Measurements from ENCODE around the gene MFSD11.
"Not testable (repeated sequence)": the region's sequence is repeated elsewhere in the genome, so short reads cannot be mapped to it uniquely, and the experiment has no call there.

Gene MFSD11

GRCh38 chr17:76752006-76752405 lies 14.1 kb downstream of the MFSD11 start:
- DNase-seq: no peak

DNA sequence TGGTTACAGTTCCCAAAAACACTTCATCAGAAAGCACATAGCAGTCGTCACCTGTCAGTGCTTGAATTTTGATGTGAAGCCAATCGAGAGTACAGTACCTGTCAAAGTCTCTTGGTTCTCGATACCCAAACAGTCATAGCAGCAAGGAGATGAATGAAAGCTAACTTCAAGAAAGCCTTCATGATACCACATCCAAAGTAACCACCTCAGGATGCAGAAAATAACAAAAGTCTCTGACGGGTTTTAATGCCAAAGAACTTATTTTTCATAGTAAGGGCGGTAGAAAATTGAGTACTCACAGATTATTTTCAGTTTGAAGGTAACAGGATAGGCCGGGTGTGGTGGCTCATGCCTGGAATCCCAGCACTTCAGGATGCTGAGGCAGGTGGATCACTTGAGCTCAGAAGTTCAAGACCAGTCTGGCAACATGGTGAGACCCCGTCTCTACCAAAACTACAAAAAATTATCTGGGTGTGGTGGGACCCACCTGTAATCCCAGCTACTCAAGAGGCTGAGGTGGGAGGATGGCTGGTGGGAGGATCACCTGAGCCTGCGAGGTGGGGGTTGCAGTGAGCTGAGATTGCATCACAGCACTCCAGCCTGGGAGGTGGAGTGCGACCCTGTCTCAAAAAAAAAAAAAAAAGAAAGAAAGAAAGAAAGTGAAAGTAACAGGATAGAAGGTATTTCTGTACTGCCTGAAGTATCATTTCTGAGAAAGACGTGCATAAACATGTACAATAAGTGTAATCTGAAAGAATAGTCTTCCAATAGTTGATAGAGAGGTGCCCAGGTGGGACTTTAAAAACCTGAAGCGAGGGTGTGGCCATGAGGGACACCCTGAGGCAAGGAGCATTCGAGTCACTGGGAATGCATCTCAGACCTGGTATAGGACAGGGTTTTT lies 15.4 kb downstream of the MFSD11 start:
- no peak for DNase-seq

DNA sequence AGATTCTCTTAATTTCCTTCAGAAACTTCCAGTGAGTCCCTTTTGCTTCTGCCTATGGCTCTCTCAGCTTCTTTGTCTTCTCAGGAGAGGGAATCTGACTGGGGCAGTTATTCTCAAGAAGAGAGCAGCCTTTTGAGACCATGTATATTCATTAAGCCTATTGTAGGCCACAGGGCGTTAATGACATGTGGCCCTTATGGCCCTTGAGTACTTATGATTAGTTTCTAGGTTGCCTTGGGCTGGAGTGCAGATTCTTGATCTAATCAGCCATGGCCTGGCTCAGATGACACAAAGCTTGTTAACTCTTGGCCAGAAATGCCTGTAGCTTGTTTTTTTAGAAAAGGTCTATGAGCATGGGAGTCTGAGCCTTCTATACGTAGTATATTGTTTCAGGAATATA lies 17.4 kb downstream of the MFSD11 start:
- DNase-seq: no peak

- no peak for DNase-seq
Measured at GRCh38 chr17:76757256-76757655, 19.3 kb downstream of the MFSD11 start.

DNA sequence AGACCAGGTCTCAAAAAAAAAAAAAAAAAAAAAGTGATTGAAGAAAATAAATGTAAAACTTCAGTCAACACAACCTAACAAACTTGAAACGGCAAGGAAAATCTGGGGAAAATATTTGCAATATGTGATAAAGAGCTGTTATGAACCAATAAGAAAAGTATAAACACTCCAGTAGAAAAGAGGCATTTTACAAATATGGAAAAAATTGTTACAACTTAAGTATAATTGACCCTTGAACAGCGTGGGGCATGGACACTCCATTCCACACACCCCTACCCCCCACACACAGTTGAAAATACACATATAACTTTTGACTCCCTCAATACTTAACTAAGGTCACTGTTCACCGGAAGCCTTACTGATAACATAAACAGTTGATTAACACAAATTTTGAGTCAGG lies 20.7 kb downstream of the MFSD11 start:
- no peak for DNase-seq

- no peak for DNase-seq
Measured at GRCh38 chr17:76772842-76773525, 35.1 kb downstream of the MFSD11 start.

GRCh38 chr17:76775021-76775600 lies 37.2 kb downstream of the MFSD11 start:
- no peak for DNase-seq

- no peak for DNase-seq
Measured at GRCh38 chr17:76781056-76781982, 43.4 kb downstream of the MFSD11 start.

DNA sequence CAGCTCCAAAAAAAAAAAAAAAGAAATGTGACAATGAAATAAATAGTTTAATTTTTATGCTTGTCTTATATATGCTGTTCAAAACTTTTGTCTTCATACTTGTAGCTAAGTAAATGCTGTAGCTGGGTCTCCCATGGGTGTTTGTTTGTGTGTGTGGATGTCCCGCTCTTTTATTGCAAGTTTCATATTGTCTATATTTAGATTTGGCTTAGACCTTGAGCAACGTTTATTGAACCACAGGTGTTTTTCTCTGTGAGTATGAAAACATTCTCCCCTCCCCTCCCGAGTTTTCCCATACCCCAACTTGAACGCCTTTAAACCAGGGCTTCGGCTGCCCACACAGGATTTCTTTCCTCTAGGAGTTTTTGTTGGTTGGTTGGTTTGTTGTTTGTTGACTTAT lies 45.2 kb downstream of the MFSD11 start:
- no peak for DNase-seq

DNA sequence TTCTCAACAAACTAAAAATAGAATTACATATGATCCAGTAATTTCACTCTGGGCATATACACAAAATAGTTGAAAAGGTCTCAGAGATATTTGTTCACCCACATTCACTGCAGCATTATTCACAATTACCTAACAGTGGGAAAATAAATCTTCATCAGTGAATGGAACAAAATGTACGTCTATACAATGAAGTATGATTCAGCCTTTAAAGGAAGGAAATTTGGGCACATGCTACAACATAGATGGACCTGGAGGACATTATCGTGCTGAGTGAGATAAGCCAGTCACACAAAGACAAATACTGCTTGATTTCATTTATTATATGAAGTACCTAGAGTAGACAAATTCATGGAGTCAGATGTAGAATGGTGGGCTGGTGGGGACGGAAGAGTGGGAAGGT lies 47.0 kb downstream of the MFSD11 start:
- DNase-seq: no peak

GRCh38 chr17:76787866-76788265 lies 49.9 kb downstream of the MFSD11 start:
- not testable (repeated sequence) for DNase-seq

GRCh38 chr17:76789235-76789788 lies 51.4 kb downstream of the MFSD11 start:
- DNase-seq: peak; percentile 36

- no peak for DNase-seq
Measured at GRCh38 chr17:76791053-76791980, 53.4 kb downstream of the MFSD11 start.

GRCh38 chr17:76792348-76792747 lies 54.4 kb downstream of the MFSD11 start:
- no peak for DNase-seq

- no peak for DNase-seq
Measured at GRCh38 chr17:76793775-76794174, 55.9 kb downstream of the MFSD11 start.

- DNase-seq: no peak
Measured at GRCh38 chr17:76796081-76796480, 58.2 kb downstream of the MFSD11 start.

DNA sequence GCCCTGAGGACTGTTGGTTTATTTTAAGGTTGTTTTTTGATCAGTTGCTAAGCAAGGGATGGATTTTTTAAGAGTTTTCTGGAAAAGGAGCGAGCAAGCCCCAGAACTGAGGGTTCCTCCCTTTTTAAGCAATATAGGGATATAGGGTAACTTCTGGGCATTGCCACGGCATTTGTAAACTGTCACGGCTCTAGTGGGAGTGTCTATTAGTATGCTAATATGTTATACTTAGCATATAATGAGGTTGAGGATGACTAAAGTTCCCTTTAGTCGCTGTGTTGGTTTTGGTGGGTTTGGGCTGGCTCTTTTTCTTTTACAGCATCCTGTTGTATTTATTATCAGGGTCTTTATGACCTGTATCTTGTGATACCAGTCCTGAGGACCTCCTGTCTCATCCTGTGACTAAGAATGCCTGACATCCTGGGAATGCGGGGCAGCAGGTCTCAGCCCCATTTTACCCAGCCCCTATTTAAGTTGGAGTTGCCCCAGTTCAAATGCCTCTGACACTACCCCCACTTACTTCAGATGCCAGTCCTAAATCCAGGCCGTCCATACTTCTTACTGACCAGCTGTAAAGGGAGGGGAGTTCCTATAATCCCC lies 59.4 kb downstream of the MFSD11 start:
- DNase-seq: no peak

GRCh38 chr17:76801706-76802105 lies 63.8 kb downstream of the MFSD11 start:
- no peak for DNase-seq

DNA sequence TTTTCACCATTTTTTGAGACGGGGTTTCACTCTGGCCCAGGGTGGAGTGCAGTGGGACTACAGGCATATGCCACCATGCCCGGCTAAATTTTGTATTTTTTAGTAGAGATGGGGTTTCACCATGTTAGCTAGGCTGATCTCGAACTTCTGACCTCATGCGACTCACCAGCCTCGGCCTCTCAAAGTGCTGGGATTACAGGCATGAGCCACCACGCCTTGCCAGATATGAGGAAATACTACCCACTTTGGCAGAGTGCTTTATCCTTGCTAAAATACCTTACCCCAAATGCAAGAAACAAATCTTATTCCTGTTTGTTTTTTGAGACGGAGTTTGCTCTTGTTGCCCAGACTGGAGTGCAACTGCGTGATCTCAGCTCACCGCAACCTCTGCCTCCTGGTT lies 67.4 kb downstream of the MFSD11 start:
- no peak for DNase-seq

DNA sequence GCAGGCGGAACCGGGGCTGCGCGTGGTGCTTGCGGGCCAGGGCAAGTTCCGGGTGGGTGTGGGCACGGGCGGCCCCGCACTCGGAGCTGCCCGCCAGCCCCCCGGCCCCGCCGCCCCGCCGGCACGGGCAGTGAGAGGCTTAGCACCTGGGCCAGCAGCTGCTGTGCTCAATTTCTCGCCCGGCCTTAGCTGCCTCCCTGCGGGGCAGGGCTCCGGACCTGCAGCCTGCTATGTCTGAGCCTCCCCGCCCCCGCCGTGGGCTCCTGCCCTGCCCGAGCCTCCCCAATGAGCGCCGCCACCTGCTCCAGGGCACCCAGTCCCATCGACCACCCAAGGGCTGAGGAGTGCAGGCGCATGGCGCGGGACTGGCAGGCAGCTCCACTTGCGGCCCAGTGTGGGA lies 68.2 kb downstream of the MFSD11 start:
- not testable (repeated sequence) for DNase-seq

DNA sequence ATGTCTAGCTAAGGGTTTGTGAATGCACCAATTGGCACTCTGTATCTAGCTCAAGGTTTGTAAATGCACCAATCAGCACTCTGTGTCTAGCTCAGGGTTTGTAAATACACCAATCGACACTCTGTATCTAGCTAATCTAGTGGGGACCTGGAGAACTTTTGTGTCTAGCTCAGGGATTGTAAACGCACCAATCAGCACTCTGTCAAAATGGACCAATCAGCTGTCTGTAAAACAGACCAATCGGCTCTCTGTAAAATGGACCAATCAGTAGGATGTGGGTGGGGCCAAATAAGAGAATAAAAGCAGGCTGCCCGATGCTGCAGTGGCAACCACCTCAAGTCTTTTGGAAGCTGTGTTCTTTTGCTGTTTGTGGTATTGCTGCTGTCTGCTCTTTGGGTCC lies 68.8 kb downstream of the MFSD11 start:
- DNase-seq: not testable (repeated sequence)

All from NCI-H1105 treated with DMSO at 0.1 percent for 48 hours (cell line).